Measurements from ENCODE around the gene PHLDB1. TPM values are rescaled to one million over a fixed set of nuclear protein-coding genes. Genes with fewer than 3 reads are reported as not detected.
"Not testable (repeated sequence)": the region's sequence is repeated elsewhere in the genome, so short reads cannot be mapped to it uniquely, and the experiment has no call there.

Gene PHLDB1
- total RNA-seq, 1 donor = 132 TPM

GRCh38 chr11:118572981-118573550 lies 34.3 kb upstream of the PHLDB1 start:
- peak overlapping the region; percentile 95 for H3K4me3 ChIP-seq (ENCODE audit: low read depth, low read length)
- no peak for TF ChIP-seq CTCF (IDR thresholded peaks at IDR 0.05; ENCODE audit: insufficient read depth, low read depth, low read length)
- DNase-seq (ENCODE audit: low read depth) = peak; percentile 75

- no peak for TF ChIP-seq CTCF (IDR thresholded peaks at IDR 0.05; ENCODE audit: insufficient read depth, low read depth, low read length)
- no peak for DNase-seq (ENCODE audit: low read depth)
- peak overlapping the region; percentile 95 for H3K4me3 ChIP-seq (ENCODE audit: low read depth, low read length)
Observed at GRCh38 chr11:118574636-118575035, 32.8 kb upstream of the PHLDB1 start.

- not testable (repeated sequence) for DNase-seq (ENCODE audit: low read depth); H3K4me3 ChIP-seq (ENCODE audit: low read depth, low read length)
Observed at GRCh38 chr11:118577995-118578394, 29.4 kb upstream of the PHLDB1 start.

- H3K4me3 ChIP-seq (ENCODE audit: low read depth, low read length) = no peak overlapping the region
- no peak for DNase-seq (ENCODE audit: low read depth)
- TF ChIP-seq CTCF (IDR thresholded peaks at IDR 0.05; ENCODE audit: insufficient read depth, low read depth, low read length) = no peak
Observed at GRCh38 chr11:118581057-118581456, 26.4 kb upstream of the PHLDB1 start.

- H3K4me3 ChIP-seq (ENCODE audit: low read depth, low read length) = no peak overlapping the region
- TF ChIP-seq CTCF (IDR thresholded peaks at IDR 0.05; ENCODE audit: insufficient read depth, low read depth, low read length) = no peak
- DNase-seq (ENCODE audit: low read depth) = no peak
Observed at GRCh38 chr11:118587952-118588351, 19.5 kb upstream of the PHLDB1 start.

- DNase-seq (ENCODE audit: low read depth) = peak; percentile 59
- H3K4me3 ChIP-seq (ENCODE audit: low read depth, low read length) = no peak overlapping the region
- TF ChIP-seq CTCF (IDR thresholded peaks at IDR 0.05; ENCODE audit: insufficient read depth, low read depth, low read length) = no peak
Observed at GRCh38 chr11:118592616-118593367, 14.6 kb upstream of the PHLDB1 start.

GRCh38 chr11:118594984-118595383 lies 12.4 kb upstream of the PHLDB1 start:
- TF ChIP-seq CTCF (IDR thresholded peaks at IDR 0.05; ENCODE audit: insufficient read depth, low read depth, low read length) = peak; percentile 56
- H3K4me3 ChIP-seq (ENCODE audit: low read depth, low read length) = not testable (repeated sequence)
- peak; percentile 86 for DNase-seq (ENCODE audit: low read depth)

Measured in fibroblast of villous mesenchyme (primary cell).